Measurements from ENCODE around the gene SRGAP3. TPM values are rescaled to one million over a fixed set of nuclear protein-coding genes. Genes with fewer than 3 reads are reported as not detected.
A peak's percentile ranks its signal among the peaks of the same experiment; 100 is the strongest.

Gene SRGAP3
- total and polyA plus RNA-seq, 5 experiments from 2014 or later = 0.73 to 2.5 (median 1.8) TPM

- Mint-ChIP-seq H3K4me3 (peak overlapping the region in 6 of 10 donors; percentile 40 to 68 (median 57)), H3K27ac (no peak overlapping the region), H3K9me3 (peaks cover 0 to 14% (median 2%) of the 10 kb centered on the region in 9 donors), H3K27me3 (peaks cover 7 to 46% (median 25%) of the 10 kb centered on the region in 5 donors), H3K4me1 (peaks cover 0 to 6% (median 3%) of the 10 kb centered on the region in 4 donors), H3K36me3 (peaks cover 0 to 12% (median 5%) of the 10 kb centered on the region in 3 donors)
- DNase-seq = peak in 1 of 10 donors; percentile 3
- POLR2A ChIA-PET = no interaction called here
- no peak for ATAC-seq
These were observed 113.4 kb downstream of the SRGAP3 start for GRCh38 chr3:9135930-9136525.

GRCh38 chr3:9135526-9135925 is 113.9 kb downstream of the SRGAP3 start:
- H3K27ac Mint-ChIP-seq = no peak overlapping the region
- peaks cover 0 to 12% (median 5%) of the 10 kb centered on the region in 3 donors for H3K36me3 Mint-ChIP-seq
- ATAC-seq (no peak), DNase-seq (no peak)
- peaks cover 0 to 14% (median 2%) of the 10 kb centered on the region in 9 donors for H3K9me3 Mint-ChIP-seq
- POLR2A ChIA-PET = no interaction called here
- H3K4me3 Mint-ChIP-seq = peak overlapping the region in 2 of 10 donors; percentile 25 to 37
- peaks cover 0 to 6% (median 3%) of the 10 kb centered on the region in 4 donors for H3K4me1 Mint-ChIP-seq
- H3K27me3 Mint-ChIP-seq = peaks cover 7 to 46% (median 25%) of the 10 kb centered on the region in 5 donors

DNA sequence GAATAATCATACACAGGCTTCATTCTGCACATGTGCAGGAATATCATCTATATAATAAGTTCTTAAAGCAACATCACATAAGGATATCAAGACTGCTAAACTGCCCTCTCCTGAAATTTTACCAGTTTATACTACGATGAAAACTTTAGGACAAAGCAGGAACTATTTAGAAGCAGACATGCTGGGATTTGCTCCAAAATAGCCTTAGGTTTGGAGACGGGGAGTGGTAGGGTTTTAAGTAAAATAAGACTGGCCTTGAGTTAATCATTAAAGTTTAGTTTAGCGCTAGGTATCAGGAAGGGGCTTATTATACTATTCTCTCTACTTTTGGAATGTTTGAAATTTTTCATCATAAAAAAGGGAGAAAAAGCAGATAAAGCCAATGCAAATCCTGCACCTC is 115.8 kb downstream of the SRGAP3 start:
- no peak overlapping the region for H3K4me3 Mint-ChIP-seq

GRCh38 chr3:9130345-9131305 is 118.8 kb downstream of the SRGAP3 start:
- peaks cover 0 to 7% (median 5%) of the 10 kb centered on the region in 4 donors for H3K4me1 Mint-ChIP-seq
- ATAC-seq = no peak
- no peaks in the 10 kb centered on the region for H3K9me3 Mint-ChIP-seq
- H3K27ac Mint-ChIP-seq = peak overlapping the region in 1 of 10 donors; percentile 43
- no peak overlapping the region for H3K4me3 Mint-ChIP-seq
- POLR2A ChIA-PET = no interaction called here
- H3K27me3 Mint-ChIP-seq = peaks cover 0 to 6% (median 5%) of the 10 kb centered on the region in 5 donors
- no peaks in the 10 kb centered on the region for H3K36me3 Mint-ChIP-seq
- no peak for DNase-seq

More for the DNA sequence above, 115.8 kb downstream of the SRGAP3 start:
- DNase-seq (no peak), ATAC-seq (no peak)
- Mint-ChIP-seq H3K27me3 (peaks cover 5 to 31% (median 15%) of the 10 kb centered on the region in 5 donors), H3K27ac (no peak overlapping the region), H3K4me1 (peaks cover 5 to 12% (median 6%) of the 10 kb centered on the region in 4 donors), H3K36me3 (peaks cover 0 to under 1% (median 0%) of the 10 kb centered on the region in 3 donors), H3K9me3 (no peaks in the 10 kb centered on the region)
- POLR2A ChIA-PET = no interaction called here

- no peaks in the 10 kb centered on the region for H3K9me3 Mint-ChIP-seq
- H3K4me3 Mint-ChIP-seq = no peak overlapping the region
- no peaks in the 10 kb centered on the region for H3K27me3 Mint-ChIP-seq
- H3K4me1 Mint-ChIP-seq = peaks cover 0 to 7% (median 5%) of the 10 kb centered on the region in 4 donors
- no peaks in the 10 kb centered on the region for H3K36me3 Mint-ChIP-seq
- ATAC-seq (peak in 1 of 2 donors; percentile 30), DNase-seq (no peak)
- H3K27ac Mint-ChIP-seq = peak overlapping the region in 1 of 10 donors; percentile 49
- POLR2A ChIA-PET = no interaction called here
These were observed 120.1 kb downstream of the SRGAP3 start for GRCh38 chr3:9129365-9129764.

GRCh38 chr3:9125278-9125951 is 124.0 kb downstream of the SRGAP3 start:
- ATAC-seq (no peak), DNase-seq (no peak)
- H3K27ac Mint-ChIP-seq = no peak overlapping the region
- H3K9me3 Mint-ChIP-seq = no peaks in the 10 kb centered on the region
- no peaks in the 10 kb centered on the region for H3K27me3 Mint-ChIP-seq
- H3K4me3 Mint-ChIP-seq = no peak overlapping the region
- POLR2A ChIA-PET = no interaction called here
- H3K4me1 Mint-ChIP-seq = peaks cover 0 to 7% (median 5%) of the 10 kb centered on the region in 4 donors
- H3K36me3 Mint-ChIP-seq = peaks cover 0 to 2% (median 0%) of the 10 kb centered on the region in 3 donors

DNA sequence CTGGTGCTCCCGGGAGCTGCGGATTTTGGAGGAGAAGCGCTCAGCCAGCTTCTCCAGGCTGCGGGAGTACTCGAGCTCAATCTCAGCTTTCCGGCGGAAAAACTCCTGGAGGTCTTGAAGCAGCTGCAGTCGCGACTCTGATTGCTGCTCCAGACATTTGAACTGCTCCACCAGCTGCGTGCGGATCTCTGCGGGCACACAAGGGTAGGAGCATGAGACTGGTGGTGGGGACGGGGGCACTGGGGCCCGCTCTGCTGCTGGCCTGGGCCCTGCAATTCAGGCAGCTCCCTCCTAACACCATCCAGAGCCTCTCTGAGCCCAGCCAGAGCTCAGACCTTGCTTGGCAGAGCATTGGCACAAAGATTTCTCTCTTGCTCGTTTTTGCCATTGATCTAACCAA is 124.7 kb downstream of the SRGAP3 start:
- Mint-ChIP-seq H3K36me3 (peaks cover 0 to 2% (median 0%) of the 10 kb centered on the region in 3 donors), H3K27me3 (no peaks in the 10 kb centered on the region), H3K4me3 (no peak overlapping the region), H3K9me3 (no peaks in the 10 kb centered on the region), H3K4me1 (peaks cover 0 to 3% (median under 1%) of the 10 kb centered on the region in 4 donors), H3K27ac (no peak overlapping the region)
- POLR2A ChIA-PET = no interaction called here
- ATAC-seq (no peak), DNase-seq (no peak)

DNA sequence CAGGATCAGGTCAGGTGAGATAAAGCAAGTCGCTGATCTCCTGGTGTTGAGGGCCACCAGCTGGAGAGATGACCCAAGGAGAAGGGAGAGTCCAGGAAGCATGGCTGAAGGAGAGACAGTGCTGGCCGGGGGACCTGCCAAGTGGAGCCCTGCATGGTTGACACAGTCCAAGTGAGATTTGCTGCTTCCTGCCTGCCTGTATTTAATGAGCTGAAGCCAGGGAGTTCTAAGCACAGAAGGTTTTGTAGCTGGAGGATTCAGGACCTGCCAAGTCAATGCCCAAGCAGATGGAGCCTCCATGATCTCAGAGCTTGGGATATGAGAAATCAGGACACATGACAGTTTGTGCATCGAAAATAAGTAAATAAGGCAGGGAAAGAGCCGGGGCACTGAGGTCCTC is 125.6 kb downstream of the SRGAP3 start:
- H3K36me3 Mint-ChIP-seq = peaks cover 0 to 2% (median 0%) of the 10 kb centered on the region in 3 donors
- ATAC-seq (no peak), DNase-seq (no peak)
- POLR2A ChIA-PET = no interaction called here
- peaks cover 0 to 2% (median 0%) of the 10 kb centered on the region in 5 donors for H3K27me3 Mint-ChIP-seq
- no peak overlapping the region for H3K4me3 Mint-ChIP-seq
- peaks cover 0 to 3% (median under 1%) of the 10 kb centered on the region in 4 donors for H3K4me1 Mint-ChIP-seq
- peak overlapping the region in 1 of 10 donors; percentile 29 for H3K27ac Mint-ChIP-seq
- H3K9me3 Mint-ChIP-seq = no peaks in the 10 kb centered on the region

DNA sequence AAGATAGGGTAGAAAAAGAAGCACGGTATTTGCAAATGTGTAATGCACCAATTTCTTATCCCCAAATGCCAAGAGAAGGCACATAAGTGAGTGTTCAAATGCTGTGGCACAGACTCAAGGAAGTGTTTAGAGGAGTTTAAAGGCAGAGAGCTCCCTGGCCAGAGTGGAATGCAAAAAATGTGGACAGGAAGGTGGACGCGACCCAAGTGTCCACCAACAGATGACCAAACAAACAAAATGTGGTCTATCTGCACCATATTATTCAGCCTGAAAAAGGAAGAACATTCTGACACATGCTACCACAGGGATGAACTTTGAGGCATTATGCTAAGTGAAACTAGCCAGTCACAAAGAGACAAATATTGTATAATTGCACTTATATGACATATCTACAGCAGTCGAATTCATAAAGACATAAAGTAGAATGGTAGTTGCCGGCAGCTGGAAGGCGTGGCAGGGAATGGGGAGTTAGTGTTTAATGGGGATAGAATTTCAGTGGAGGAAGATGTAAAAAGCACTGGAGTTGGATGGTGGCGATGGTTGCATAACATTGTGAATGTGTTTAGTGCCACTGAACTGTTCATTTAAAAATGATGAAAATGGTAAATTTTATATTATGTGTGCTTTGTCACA is 126.6 kb downstream of the SRGAP3 start:
- Mint-ChIP-seq H3K4me1 (peaks cover 0 to 2% (median 0%) of the 10 kb centered on the region in 4 donors), H3K4me3 (no peak overlapping the region), H3K27me3 (peaks cover 0 to 2% (median 0%) of the 10 kb centered on the region in 5 donors), H3K36me3 (peaks cover 0 to 2% (median 0%) of the 10 kb centered on the region in 3 donors), H3K9me3 (no peaks in the 10 kb centered on the region), H3K27ac (peak overlapping the region in 1 of 10 donors; percentile 9)
- POLR2A ChIA-PET = no interaction called here
- no peak for DNase-seq
- no peak for ATAC-seq

GRCh38 chr3:9121366-9122001 is 128.0 kb downstream of the SRGAP3 start:
- Mint-ChIP-seq H3K27me3 (peaks cover 0 to 2% (median 0%) of the 10 kb centered on the region in 5 donors), H3K27ac (no peak overlapping the region), H3K9me3 (no peaks in the 10 kb centered on the region), H3K4me1 (peaks cover 0 to 2% (median 0%) of the 10 kb centered on the region in 4 donors), H3K36me3 (peaks cover 0 to 2% (median 0%) of the 10 kb centered on the region in 3 donors), H3K4me3 (no peak overlapping the region)
- DNase-seq (no peak), ATAC-seq (no peak)
- POLR2A ChIA-PET = no interaction called here

DNA sequence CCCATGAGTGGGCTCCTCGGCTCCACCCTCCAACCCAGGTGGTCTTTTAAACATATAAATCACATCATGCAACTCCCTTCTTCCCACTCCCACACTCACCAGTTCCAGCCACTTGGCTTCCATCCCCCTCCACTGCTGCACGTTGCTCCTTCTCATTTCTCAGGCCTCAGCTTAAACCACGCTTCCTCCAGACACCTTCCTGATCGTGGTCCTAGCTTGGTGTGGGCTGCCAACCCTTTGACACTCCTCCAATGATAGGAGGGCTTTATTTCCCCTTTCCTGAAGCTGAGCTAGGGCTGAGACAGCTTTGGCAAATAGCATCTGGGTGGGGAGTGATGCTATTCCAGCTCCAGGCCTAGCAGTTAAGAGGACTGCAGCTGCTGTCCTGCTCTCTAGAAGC is 130.1 kb downstream of the SRGAP3 start:
- Mint-ChIP-seq H3K36me3 (peaks cover 0 to 2% (median 0%) of the 10 kb centered on the region in 3 donors), H3K4me1 (peaks cover 0 to 2% (median 0%) of the 10 kb centered on the region in 4 donors), H3K27me3 (peaks cover 0 to 2% (median 0%) of the 10 kb centered on the region in 5 donors), H3K27ac (no peak overlapping the region), H3K4me3 (no peak overlapping the region), H3K9me3 (no peaks in the 10 kb centered on the region)
- no peak for DNase-seq
- ATAC-seq = no peak
- POLR2A ChIA-PET = no interaction called here

- POLR2A ChIA-PET = no interaction called here
- H3K36me3 Mint-ChIP-seq = peaks cover 0 to 3% (median 2%) of the 10 kb centered on the region in 3 donors
- no peak overlapping the region for H3K27ac Mint-ChIP-seq
- H3K9me3 Mint-ChIP-seq = no peaks in the 10 kb centered on the region
- peaks cover 0 to 2% (median 0%) of the 10 kb centered on the region in 4 donors for H3K4me1 Mint-ChIP-seq
- no peak overlapping the region for H3K4me3 Mint-ChIP-seq
- DNase-seq (no peak), ATAC-seq (no peak)
- peaks cover 0 to 2% (median 0%) of the 10 kb centered on the region in 5 donors for H3K27me3 Mint-ChIP-seq
These were observed 131.2 kb downstream of the SRGAP3 start for GRCh38 chr3:9118222-9118621.

All from naive thymus-derived CD8-positive, alpha-beta T cell (primary cell).